Endothelial cell of umbilical vein (primary cell): ENCODE measurements around the gene DNAH10.

Source experiments
- CTCF ChIP-seq, 2 donors: IDR thresholded peaks; 1 replicate in 1 of 2; 2 replicates in 1 of 2; pipeline ENCODE4 v1.5.1; 2011; ENCODE audit warnings: low read length in 2 of 2, mild to moderate bottlenecking in 2 of 2, moderate library complexity in 2 of 2, control low read depth in 1 of 2, inconsistent platforms in 1 of 2, low read depth in 1 of 2; ENCODE audit not compliant: insufficient read depth in 1 of 2; ENCODE audit errors: extremely low read depth in 1 of 2
- EZH2 ChIP-seq: IDR thresholded peaks from 2 replicates; pipeline ENCODE4 v1.6.1; 2012; ENCODE audit warnings: borderline replicate concordance, low read depth, mild to moderate bottlenecking, moderate library complexity, low read length, inconsistent platforms; ENCODE audit not compliant: severe bottlenecking
- FOS ChIP-seq: IDR thresholded peaks from 2 replicates; pipeline ENCODE4 v1.6.1; 2011; ENCODE audit warnings: mild to moderate bottlenecking, low read length, moderate library complexity, borderline replicate concordance; ENCODE audit not compliant: insufficient read depth
- JUN ChIP-seq: IDR thresholded peaks from 2 replicates; pipeline ENCODE4 v1.6.1; 2011; ENCODE audit warnings: borderline replicate concordance, low read depth; ENCODE audit not compliant: insufficient read length, insufficient read depth
- MAX ChIP-seq: IDR thresholded peaks from 2 replicates; pipeline ENCODE4 v1.6.1; 2011; ENCODE audit not compliant: insufficient read depth, insufficient read length
- MYC ChIP-seq: IDR thresholded peaks from one replicate; pipeline ENCODE4 v1.6.1; 2011; ENCODE audit warnings: mild to moderate bottlenecking, low read depth, low read length
- POLR2A ChIP-seq: IDR thresholded peaks from 2 replicates; pipeline ENCODE4 v1.6.1; 2012; ENCODE audit warnings: low read depth, mild to moderate bottlenecking, control low read depth, low read length
- POLR2AphosphoS5 ChIP-seq: IDR thresholded peaks from 2 replicates; pipeline ENCODE4 v1.6.1; 2012; ENCODE audit warnings: low read depth, mild to moderate bottlenecking, control low read depth, low read length, moderate library complexity; ENCODE audit not compliant: insufficient read depth

- TF ChIP-seq CTCF (IDR thresholded peaks at IDR 0.05; ENCODE audit: extremely low read depth in 1 of 2, insufficient read depth in 1 of 2, low read depth in 1 of 2, low read length in 2 of 2): no peak
- TF ChIP-seq JUN: no peak
- no peak for TF ChIP-seq FOS
- TF ChIP-seq POLR2AphosphoS5: no peak
- no peak for TF ChIP-seq EZH2
- TF ChIP-seq POLR2A: no peak
- TF ChIP-seq MAX: no peak
- no peak for TF ChIP-seq MYC
Observed at GRCh38 chr12:123935956-123936355, 173.9 kb downstream of the DNAH10 start.
